MM.1S (cell line): Measurements from ENCODE around the gene BRINP3.
"Not testable (repeated sequence)": the region's sequence is repeated elsewhere in the genome, so short reads cannot be mapped to it uniquely, and the experiment has no call there.

Source experiments
- DNase-seq: peaks from one replicate; pipeline ENCODE4 v3.0.0-alpha.2; 2015
- H2AFZ ChIP-seq: fragments of 300-600 bp; sonication (generic); 2 replicates; pipeline ENCODE4 v1.6.0; 2016; ENCODE audit warnings: antibody characterized with exemption, low read length
- H3F3A ChIP-seq: fragments of 300-600 bp; sonication (generic); 2 replicates; pipeline ENCODE4 v1.6.1; 2016; ENCODE audit warnings: mild to moderate bottlenecking, antibody characterized with exemption, low read length, moderate library complexity, mixed read lengths; ENCODE audit not compliant: insufficient read depth
- H3K27ac ChIP-seq: fragments of 300-600 bp; sonication (generic); 2 replicates; pipeline ENCODE4 v1.5.1; 2016; ENCODE audit warnings: mild to moderate bottlenecking, low read length
- H3K27me3 ChIP-seq: fragments of 300-600 bp; sonication (generic); replicated peaks from 2 replicates; pipeline ENCODE4 v1.6.0; 2016; ENCODE audit warnings: low read length; ENCODE audit not compliant: insufficient read depth
- H3K36me3 ChIP-seq: fragments of 300-600 bp; sonication (generic); replicated peaks from 2 replicates; pipeline ENCODE4 v1.6.1; 2016; ENCODE audit warnings: mild to moderate bottlenecking, low read length, mixed read lengths; ENCODE audit not compliant: insufficient read depth
- H3K4me1 ChIP-seq: fragments of 300-600 bp; sonication (generic); 2 replicates; pipeline ENCODE4 v1.6.1; 2016; ENCODE audit warnings: low read length, mixed read lengths
- H3K4me2 ChIP-seq: fragments of 300-600 bp; sonication (generic); 2 replicates; pipeline ENCODE4 v1.6.0; 2016; ENCODE audit warnings: low read depth, low read length
- H3K4me3 ChIP-seq: fragments of 300-600 bp; sonication (generic); 2 replicates; pipeline ENCODE4 v1.5.1; 2016; ENCODE audit warnings: low read length, mixed read lengths
- H3K79me2 ChIP-seq: fragments of 300-600 bp; sonication (generic); 2 replicates; pipeline ENCODE4 v1.6.1; 2016; ENCODE audit warnings: mixed run types, low read length, mixed read lengths
- H3K9ac ChIP-seq: fragments of 300-600 bp; sonication (generic); 2 replicates; pipeline ENCODE4 v1.6.1; 2016; ENCODE audit warnings: low read length, mixed read lengths
- H3K9me2 ChIP-seq: fragments of 300-600 bp; sonication (generic); replicated peaks from 2 replicates; pipeline ENCODE4 v1.6.1; 2016; ENCODE audit warnings: mild to moderate bottlenecking, low read length, mixed read lengths; ENCODE audit not compliant: insufficient read depth
- H3K9me3 ChIP-seq: fragments of 300-600 bp; sonication (generic); replicated peaks from 2 replicates; pipeline ENCODE4 v1.6.1; 2016; ENCODE audit warnings: mild to moderate bottlenecking, low read length, mixed read lengths; ENCODE audit not compliant: insufficient read depth
- H4K20me1 ChIP-seq: fragments of 300-600 bp; sonication (generic); 2 replicates; pipeline ENCODE4 v1.6.1; 2016; ENCODE audit warnings: mild to moderate bottlenecking, low read length, moderate library complexity, mixed read lengths; ENCODE audit not compliant: insufficient read depth
- EZH2 ChIP-seq: fragments of 300-600 bp; sonication (generic); optimal IDR thresholded peaks from 2 replicates; pipeline ENCODE3; 2017; ENCODE audit warnings: low read depth, mild to moderate bottlenecking, antibody characterized with exemption, low read length, mixed read lengths
- EZH2phosphoT487 ChIP-seq: fragments of 300-600 bp; sonication (generic); IDR thresholded peaks from 2 replicates; pipeline ENCODE4 v1.6.1; 2018; ENCODE audit warnings: antibody characterized with exemption, low read length
- TF ChIP-seq, protein P1 (sequence below): fragments of 300-600 bp; sonication (generic); IDR thresholded peaks from 2 replicates; pipeline ENCODE4 v1.5.1; 2016; ENCODE audit warnings: antibody characterized with exemption, low read length, mixed read lengths

BRINP3 gene

GRCh38 chr1:190138266-190138665, 339.4 kb downstream of the BRINP3 start:
- Histone ChIP-seq H3F3A (no peaks in the 10 kb centered on the region), H3K27me3 (no peaks in the 10 kb centered on the region), H3K4me1 (no peaks in the 10 kb centered on the region), H3K9me2 (no peaks in the 10 kb centered on the region), H3K27ac (no peak overlapping the region), H3K36me3 (no peaks in the 10 kb centered on the region), H4K20me1 (no peaks in the 10 kb centered on the region), H3K9ac (no peak overlapping the region), H3K9me3 (no peaks in the 10 kb centered on the region), H3K79me2 (no peaks in the 10 kb centered on the region), H3K4me2 (no peak overlapping the region), H3K4me3 (no peak overlapping the region), H2AFZ (no peak overlapping the region)
- DNase-seq = no peak
- TF ChIP-seq, protein P1, sequence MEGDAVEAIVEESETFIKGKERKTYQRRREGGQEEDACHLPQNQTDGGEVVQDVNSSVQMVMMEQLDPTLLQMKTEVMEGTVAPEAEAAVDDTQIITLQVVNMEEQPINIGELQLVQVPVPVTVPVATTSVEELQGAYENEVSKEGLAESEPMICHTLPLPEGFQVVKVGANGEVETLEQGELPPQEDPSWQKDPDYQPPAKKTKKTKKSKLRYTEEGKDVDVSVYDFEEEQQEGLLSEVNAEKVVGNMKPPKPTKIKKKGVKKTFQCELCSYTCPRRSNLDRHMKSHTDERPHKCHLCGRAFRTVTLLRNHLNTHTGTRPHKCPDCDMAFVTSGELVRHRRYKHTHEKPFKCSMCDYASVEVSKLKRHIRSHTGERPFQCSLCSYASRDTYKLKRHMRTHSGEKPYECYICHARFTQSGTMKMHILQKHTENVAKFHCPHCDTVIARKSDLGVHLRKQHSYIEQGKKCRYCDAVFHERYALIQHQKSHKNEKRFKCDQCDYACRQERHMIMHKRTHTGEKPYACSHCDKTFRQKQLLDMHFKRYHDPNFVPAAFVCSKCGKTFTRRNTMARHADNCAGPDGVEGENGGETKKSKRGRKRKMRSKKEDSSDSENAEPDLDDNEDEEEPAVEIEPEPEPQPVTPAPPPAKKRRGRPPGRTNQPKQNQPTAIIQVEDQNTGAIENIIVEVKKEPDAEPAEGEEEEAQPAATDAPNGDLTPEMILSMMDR = no peak
- no peak for TF ChIP-seq EZH2phosphoT487
- TF ChIP-seq EZH2 = no peak

- Histone ChIP-seq H3K4me1 (no peaks in the 10 kb centered on the region), H3K36me3 (no peaks in the 10 kb centered on the region), H4K20me1 (no peaks in the 10 kb centered on the region), H3F3A (no peaks in the 10 kb centered on the region), H3K4me2 (no peak overlapping the region), H3K9me3 (no peaks in the 10 kb centered on the region), H3K79me2 (no peaks in the 10 kb centered on the region), H3K9me2 (no peaks in the 10 kb centered on the region), H3K9ac (no peak overlapping the region), H3K27me3 (no peaks in the 10 kb centered on the region), H2AFZ (no peak overlapping the region), H3K27ac (no peak overlapping the region), H3K4me3 (no peak overlapping the region)
- no peak for DNase-seq
- TF ChIP-seq, protein P1 = no peak
- no peak for TF ChIP-seq EZH2
- no peak for TF ChIP-seq EZH2phosphoT487
Measured at GRCh38 chr1:190129366-190129765, 348.3 kb downstream of the BRINP3 start.

DNA sequence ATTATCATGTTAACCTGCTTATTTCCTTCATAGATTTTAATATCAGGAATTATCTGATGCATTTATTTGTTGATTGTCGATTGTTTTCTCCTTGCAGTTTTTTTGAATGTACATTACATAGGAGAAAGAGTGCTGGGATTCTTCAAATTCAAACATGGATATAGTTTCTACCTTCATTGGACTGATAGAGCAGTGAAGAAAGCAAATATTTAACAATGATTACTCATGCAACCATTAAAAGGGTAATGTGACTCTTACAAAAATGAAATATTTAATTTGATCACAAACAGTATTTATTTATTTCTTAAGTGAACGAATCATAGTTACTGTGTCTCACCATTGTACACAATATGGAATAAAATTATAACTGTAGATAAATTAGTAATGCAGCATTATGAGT, 350.9 kb downstream of the BRINP3 start:
- no peak overlapping the region for H3K27ac ChIP-seq
- no peaks in the 10 kb centered on the region for H3K79me2 ChIP-seq
- no peaks in the 10 kb centered on the region for H3K4me1 ChIP-seq
- H3K4me3 ChIP-seq = no peak overlapping the region
- no peaks in the 10 kb centered on the region for H3K9me3 ChIP-seq
- H3K27me3 ChIP-seq = no peaks in the 10 kb centered on the region
- H3K36me3 ChIP-seq = no peaks in the 10 kb centered on the region
- TF ChIP-seq EZH2 (no peak), EZH2phosphoT487 (no peak)
- TF ChIP-seq, protein P1 = no peak
- H3F3A ChIP-seq = no peaks in the 10 kb centered on the region
- no peak overlapping the region for H3K4me2 ChIP-seq
- no peaks in the 10 kb centered on the region for H3K9me2 ChIP-seq
- H4K20me1 ChIP-seq = no peaks in the 10 kb centered on the region
- DNase-seq = no peak
- H2AFZ ChIP-seq = no peak overlapping the region
- H3K9ac ChIP-seq = no peak overlapping the region

DNA sequence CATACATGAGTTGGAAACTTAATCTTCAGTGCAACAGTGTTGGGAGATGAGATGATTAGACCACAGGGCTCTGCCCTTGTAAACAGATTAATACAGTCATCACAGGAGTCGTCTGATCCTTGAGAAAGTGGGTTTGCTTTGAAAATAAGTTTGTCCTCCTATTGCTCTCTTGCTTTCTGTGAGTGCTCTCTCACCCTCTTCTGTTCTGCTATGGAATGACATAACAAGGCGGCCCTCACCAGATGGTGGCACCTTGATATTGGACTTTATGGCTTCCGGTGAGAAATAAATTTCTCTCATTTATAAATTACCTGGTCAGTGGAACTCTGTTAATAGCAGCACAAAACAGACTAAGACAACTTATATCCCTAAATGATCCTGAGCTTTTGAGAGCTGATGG, 353.6 kb downstream of the BRINP3 start:
- no peaks in the 10 kb centered on the region for H3K27me3 ChIP-seq
- no peaks in the 10 kb centered on the region for H3K36me3 ChIP-seq
- H3K9me2 ChIP-seq = no peaks in the 10 kb centered on the region
- no peak overlapping the region for H3K4me3 ChIP-seq
- no peaks in the 10 kb centered on the region for H4K20me1 ChIP-seq
- H2AFZ ChIP-seq = no peak overlapping the region
- no peak overlapping the region for H3K9ac ChIP-seq
- no peaks in the 10 kb centered on the region for H3F3A ChIP-seq
- TF ChIP-seq EZH2 = no peak
- TF ChIP-seq EZH2phosphoT487 = no peak
- TF ChIP-seq, protein P1 = no peak
- no peaks in the 10 kb centered on the region for H3K9me3 ChIP-seq
- no peak overlapping the region for H3K4me2 ChIP-seq
- DNase-seq = no peak
- H3K4me1 ChIP-seq = no peaks in the 10 kb centered on the region
- no peak overlapping the region for H3K27ac ChIP-seq
- no peaks in the 10 kb centered on the region for H3K79me2 ChIP-seq

DNA sequence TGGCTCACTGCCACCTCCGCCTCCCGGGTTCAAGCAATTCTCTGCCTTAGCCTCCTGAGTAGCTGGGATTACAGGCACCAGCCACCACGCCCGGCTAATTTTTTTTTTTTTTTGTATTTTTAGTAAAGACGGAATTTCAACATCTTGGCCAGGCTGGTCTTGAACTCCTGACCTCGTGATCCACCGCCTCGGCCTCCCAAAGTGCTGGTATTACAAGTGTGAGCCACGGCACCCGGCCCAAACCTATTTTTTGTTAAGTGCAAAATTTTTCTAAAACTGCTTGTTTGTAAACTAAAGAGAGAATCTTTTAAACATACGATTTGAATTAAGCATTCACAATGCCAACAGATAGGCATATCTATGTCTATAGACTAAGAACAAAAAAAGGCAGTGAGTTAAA, 357.1 kb downstream of the BRINP3 start:
- not testable (repeated sequence) for H3K4me1 ChIP-seq, H3K9ac ChIP-seq, H3K36me3 ChIP-seq, H3K79me2 ChIP-seq, DNase-seq, H3K27me3 ChIP-seq, H3K9me2 ChIP-seq, H4K20me1 ChIP-seq, H2AFZ ChIP-seq, H3K9me3 ChIP-seq, H3K27ac ChIP-seq, H3F3A ChIP-seq, H3K4me3 ChIP-seq, H3K4me2 ChIP-seq
